Liver (tissue), 3 donors: ENCODE measurements around the gene PHF11.

Experiments
- ATF3 ChIP-seq: IDR thresholded peaks from 2 replicates; pipeline ENCODE4 v1.6.1; 2016; ENCODE audit warnings: antibody characterized with exemption
- CTCF ChIP-seq: fragments of 150-350 bp; IDR thresholded peaks from 2 replicates; pipeline ENCODE4 v1.5.1; 2017; ENCODE audit warnings: improper control_type of control experiment, low read depth, low read length; ENCODE audit not compliant: missing input control
- EGR1 ChIP-seq, 2 donors: IDR thresholded peaks; 2 replicates each; pipeline ENCODE4 v1.6.1; 2016 to 2018; ENCODE audit warnings: antibody characterized with exemption in 2 of 2, low read depth in 2 of 2
- JUND ChIP-seq, 2 donors: IDR thresholded peaks; 2 replicates each; pipeline ENCODE4 v1.6.1; 2016; ENCODE audit warnings: antibody characterized with exemption in 2 of 2
- MAX ChIP-seq: IDR thresholded peaks from 2 replicates; pipeline ENCODE4 v1.6.1; 2016; ENCODE audit warnings: antibody characterized with exemption
- RAD21 ChIP-seq, 2 donors: IDR thresholded peaks; 2 replicates each; pipeline ENCODE4 v1.6.1; 2016; ENCODE audit warnings: antibody characterized with exemption in 2 of 2, mild to moderate bottlenecking in 2 of 2
- REST ChIP-seq: IDR thresholded peaks from 2 replicates; pipeline ENCODE4 v1.6.1; 2016; ENCODE audit warnings: antibody characterized with exemption, mild to moderate bottlenecking
- RXRA ChIP-seq, 2 donors: IDR thresholded peaks; 2 replicates each; pipeline ENCODE4 v1.6.1; 2017 to 2018; ENCODE audit warnings: antibody characterized with exemption in 2 of 2, mild to moderate bottlenecking in 1 of 2
- SP1 ChIP-seq: IDR thresholded peaks from 2 replicates; pipeline ENCODE4 v1.6.1; 2018; ENCODE audit warnings: antibody characterized with exemption, mild to moderate bottlenecking
- TAF1 ChIP-seq: conservative IDR thresholded peaks from 2 replicates; pipeline ENCODE4 v1.6.1; 2016; ENCODE audit warnings: antibody characterized with exemption, mild to moderate bottlenecking
- YY1 ChIP-seq: IDR thresholded peaks from 2 replicates; pipeline ENCODE4 v1.6.1; 2016; ENCODE audit warnings: antibody characterized with exemption, mild to moderate bottlenecking
- donor health status: healthy.
- donor health status: healthy.

GRCh38 chr13:49559006-49559405 lies 63.3 kb downstream of the PHF11 start:
- TF ChIP-seq EGR1 (IDR thresholded peaks at IDR 0.05; ENCODE audit: low read depth in 2 of 2): no peak
- TF ChIP-seq SP1: no peak
- no peak for TF ChIP-seq CTCF
- no peak for TF ChIP-seq RAD21 (IDR thresholded peaks at IDR 0.05)
- no peak for TF ChIP-seq TAF1
- no peak for TF ChIP-seq RXRA (IDR thresholded peaks at IDR 0.05)
- no peak for TF ChIP-seq ATF3
- TF ChIP-seq YY1: no peak
- TF ChIP-seq JUND (IDR thresholded peaks at IDR 0.05): no peak
- TF ChIP-seq MAX: no peak
- TF ChIP-seq REST: no peak
